Measurements from ENCODE around the gene ARHGAP6. TPM values are rescaled to one million over a fixed set of nuclear protein-coding genes. Genes with fewer than 3 reads are reported as not detected.

ARHGAP6 gene
- total RNA-seq, 1 donor from 2014 or later = 1.2 TPM

DNA sequence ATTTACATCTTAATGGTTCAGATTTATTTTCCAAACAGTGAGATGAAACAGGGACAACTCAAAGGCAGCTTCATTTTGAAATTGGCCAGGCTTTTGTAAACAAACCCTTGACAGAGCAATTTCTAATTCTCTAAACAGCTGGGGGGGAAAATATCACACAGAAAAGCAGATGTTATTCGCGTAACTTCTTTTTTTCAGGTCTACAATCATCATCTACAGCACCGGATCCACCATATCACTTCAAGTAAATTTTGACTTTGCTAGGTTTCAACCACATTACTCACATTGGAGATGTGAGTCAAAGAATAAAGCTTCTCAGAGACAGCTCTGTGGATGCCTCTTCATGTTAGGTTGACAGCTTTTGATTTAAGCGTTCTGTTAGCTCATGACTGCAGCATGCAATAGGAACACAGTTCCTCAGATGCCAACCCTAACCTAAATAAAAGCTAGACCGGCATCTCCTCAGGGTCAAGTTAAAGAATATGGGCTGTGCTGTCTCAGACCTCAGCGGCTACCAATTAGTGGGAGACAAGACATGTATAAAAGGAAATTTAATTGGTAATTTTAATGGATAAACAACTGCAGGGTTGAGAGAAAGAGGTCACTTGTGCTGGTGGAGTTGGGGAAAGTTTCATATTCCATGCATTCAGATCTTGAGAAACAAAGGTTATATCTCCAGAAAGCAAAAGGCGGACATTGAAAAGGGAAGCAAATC is 345.8 kb downstream of the ARHGAP6 start:
- H3K36me3 Mint-ChIP-seq = no peaks in the 10 kb centered on the region
- Histone ChIP-seq H4K20me1 (ENCODE audit: low read depth) (no peaks in the 10 kb centered on the region), H3K9me3 (ENCODE audit: low read depth) (no peaks in the 10 kb centered on the region), H3F3A (ENCODE audit: low read depth) (no peaks in the 10 kb centered on the region), H3K9ac (no peak overlapping the region), H3K4me3 (no peak overlapping the region), H3K36me3 (no peaks in the 10 kb centered on the region), H3K4me1 (no peaks in the 10 kb centered on the region), H3K27me3 (no peaks in the 10 kb centered on the region), H3K79me2 (ENCODE audit: low read depth) (no peaks in the 10 kb centered on the region), H3K4me2 (no peak overlapping the region), H3K27ac (no peak overlapping the region), H2AFZ (replicated peaks) (no peak overlapping the region)
- TF ChIP-seq EZH2 (IDR thresholded peaks at IDR 0.05) (no peak), EZH2phosphoT487 (IDR thresholded peaks at IDR 0.05) (no peak)
- TF ChIP-seq, protein P1, sequence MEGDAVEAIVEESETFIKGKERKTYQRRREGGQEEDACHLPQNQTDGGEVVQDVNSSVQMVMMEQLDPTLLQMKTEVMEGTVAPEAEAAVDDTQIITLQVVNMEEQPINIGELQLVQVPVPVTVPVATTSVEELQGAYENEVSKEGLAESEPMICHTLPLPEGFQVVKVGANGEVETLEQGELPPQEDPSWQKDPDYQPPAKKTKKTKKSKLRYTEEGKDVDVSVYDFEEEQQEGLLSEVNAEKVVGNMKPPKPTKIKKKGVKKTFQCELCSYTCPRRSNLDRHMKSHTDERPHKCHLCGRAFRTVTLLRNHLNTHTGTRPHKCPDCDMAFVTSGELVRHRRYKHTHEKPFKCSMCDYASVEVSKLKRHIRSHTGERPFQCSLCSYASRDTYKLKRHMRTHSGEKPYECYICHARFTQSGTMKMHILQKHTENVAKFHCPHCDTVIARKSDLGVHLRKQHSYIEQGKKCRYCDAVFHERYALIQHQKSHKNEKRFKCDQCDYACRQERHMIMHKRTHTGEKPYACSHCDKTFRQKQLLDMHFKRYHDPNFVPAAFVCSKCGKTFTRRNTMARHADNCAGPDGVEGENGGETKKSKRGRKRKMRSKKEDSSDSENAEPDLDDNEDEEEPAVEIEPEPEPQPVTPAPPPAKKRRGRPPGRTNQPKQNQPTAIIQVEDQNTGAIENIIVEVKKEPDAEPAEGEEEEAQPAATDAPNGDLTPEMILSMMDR (IDR thresholded peaks at IDR 0.05) = no peak
- H3K4me3 Mint-ChIP-seq = no peak overlapping the region
- no peaks in the 10 kb centered on the region for H3K27me3 Mint-ChIP-seq (ENCODE audit: insufficient read depth, low read depth)
- peaks cover 3% of the 10 kb centered on the region for H3K9me3 Mint-ChIP-seq
- H3K4me1 Mint-ChIP-seq = no peaks in the 10 kb centered on the region
- no peak overlapping the region for H3K27ac Mint-ChIP-seq
- DNase-seq (ENCODE audit: low spot score) = no peak

DNA sequence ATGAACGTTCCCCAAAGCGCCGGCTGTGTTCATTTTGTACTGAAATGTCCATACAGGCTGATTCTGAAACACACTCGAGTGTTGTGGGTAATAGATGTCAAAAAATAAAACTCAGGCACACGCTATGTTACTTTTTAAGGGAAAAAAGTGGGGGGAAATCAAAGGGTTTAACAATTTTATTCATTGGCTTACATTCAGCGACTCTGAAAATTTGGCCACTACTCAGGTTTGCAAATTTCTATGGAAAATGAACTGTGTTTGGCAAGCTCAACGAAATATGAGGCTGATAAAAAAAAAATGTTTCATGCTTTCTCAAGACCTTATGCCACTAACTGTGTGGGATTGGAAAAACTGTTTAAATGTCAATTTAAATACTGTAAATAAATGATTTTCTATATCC is 354.0 kb downstream of the ARHGAP6 start:
- TF ChIP-seq EZH2phosphoT487 (IDR thresholded peaks at IDR 0.05) = no peak
- TF ChIP-seq EZH2 (IDR thresholded peaks at IDR 0.05) = no peak
- Histone ChIP-seq H3K9ac (no peak overlapping the region), H3K4me1 (no peaks in the 10 kb centered on the region), H3F3A (ENCODE audit: low read depth) (no peaks in the 10 kb centered on the region), H4K20me1 (ENCODE audit: low read depth) (no peaks in the 10 kb centered on the region), H3K36me3 (no peaks in the 10 kb centered on the region), H3K9me3 (ENCODE audit: low read depth) (no peaks in the 10 kb centered on the region), H3K27ac (no peak overlapping the region), H3K4me3 (no peak overlapping the region), H3K4me2 (no peak overlapping the region), H3K79me2 (ENCODE audit: low read depth) (no peaks in the 10 kb centered on the region), H3K27me3 (no peaks in the 10 kb centered on the region), H2AFZ (replicated peaks) (no peak overlapping the region)
- H3K9me3 Mint-ChIP-seq = no peaks in the 10 kb centered on the region
- no peak overlapping the region for H3K27ac Mint-ChIP-seq
- no peak overlapping the region for H3K4me3 Mint-ChIP-seq
- DNase-seq (ENCODE audit: low spot score) = no peak
- H3K4me1 Mint-ChIP-seq = no peaks in the 10 kb centered on the region
- no peaks in the 10 kb centered on the region for H3K27me3 Mint-ChIP-seq (ENCODE audit: insufficient read depth, low read depth)
- H3K36me3 Mint-ChIP-seq = no peaks in the 10 kb centered on the region

GRCh38 chrX:11309220-11309619 is 356.5 kb downstream of the ARHGAP6 start:
- no peak overlapping the region for H3K27ac Mint-ChIP-seq
- H3K79me2 ChIP-seq (ENCODE audit: low read depth) = no peaks in the 10 kb centered on the region
- DNase-seq (ENCODE audit: low spot score) = peak; percentile 3
- no peak overlapping the region for H2AFZ ChIP-seq (replicated peaks)
- no peaks in the 10 kb centered on the region for H3K36me3 ChIP-seq
- H3K27me3 Mint-ChIP-seq (ENCODE audit: insufficient read depth, low read depth) = no peaks in the 10 kb centered on the region
- H3K4me1 Mint-ChIP-seq = peaks cover 4% of the 10 kb centered on the region
- H3K4me3 Mint-ChIP-seq = no peak overlapping the region
- peaks cover 2% of the 10 kb centered on the region for H3K9me3 Mint-ChIP-seq
- H3K4me1 ChIP-seq = no peaks in the 10 kb centered on the region
- H4K20me1 ChIP-seq (ENCODE audit: low read depth) = no peaks in the 10 kb centered on the region
- no peak overlapping the region for H3K4me2 ChIP-seq
- H3F3A ChIP-seq (ENCODE audit: low read depth) = no peaks in the 10 kb centered on the region
- no peaks in the 10 kb centered on the region for H3K9me3 ChIP-seq (ENCODE audit: low read depth)
- no peaks in the 10 kb centered on the region for H3K36me3 Mint-ChIP-seq
- no peak overlapping the region for H3K9ac ChIP-seq
- no peak overlapping the region for H3K4me3 ChIP-seq
- no peaks in the 10 kb centered on the region for H3K27me3 ChIP-seq
- TF ChIP-seq EZH2phosphoT487 (IDR thresholded peaks at IDR 0.05) (no peak), EZH2 (IDR thresholded peaks at IDR 0.05) (no peak)
- TF ChIP-seq, protein P1 (IDR thresholded peaks at IDR 0.05) = no peak
- no peak overlapping the region for H3K27ac ChIP-seq

DNA sequence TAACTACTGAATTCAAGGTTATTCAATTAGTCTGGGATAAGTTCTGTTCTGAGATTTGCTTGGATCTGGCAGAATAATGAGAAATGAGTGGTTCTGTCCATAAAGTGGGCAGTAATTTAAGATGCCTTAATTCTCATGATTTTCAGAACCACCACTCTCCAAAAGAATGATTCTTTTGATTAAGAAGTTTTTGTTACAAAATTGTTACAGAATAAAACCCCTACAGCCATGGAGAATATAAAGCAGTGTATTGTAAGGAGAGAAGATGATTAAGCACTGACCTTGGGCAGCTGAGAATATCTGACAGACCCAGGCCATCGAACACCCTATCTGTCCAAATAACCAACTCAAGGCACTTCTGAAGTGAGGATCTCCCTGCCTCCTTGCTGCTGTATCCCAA is 360.1 kb downstream of the ARHGAP6 start:
- H3K27me3 ChIP-seq = no peaks in the 10 kb centered on the region
- H2AFZ ChIP-seq (replicated peaks) = no peak overlapping the region
- H3K27ac ChIP-seq = no peak overlapping the region
- H3F3A ChIP-seq (ENCODE audit: low read depth) = no peaks in the 10 kb centered on the region
- no peaks in the 10 kb centered on the region for H3K4me1 ChIP-seq
- H3K4me3 ChIP-seq = no peak overlapping the region
- TF ChIP-seq EZH2 (IDR thresholded peaks at IDR 0.05) (no peak), EZH2phosphoT487 (IDR thresholded peaks at IDR 0.05) (no peak)
- TF ChIP-seq, protein P1 (IDR thresholded peaks at IDR 0.05) = no peak
- Mint-ChIP-seq H3K27ac (no peak overlapping the region), H3K36me3 (no peaks in the 10 kb centered on the region), H3K4me3 (no peak overlapping the region), H3K4me1 (peaks cover 4% of the 10 kb centered on the region), H3K27me3 (ENCODE audit: insufficient read depth, low read depth) (no peaks in the 10 kb centered on the region), H3K9me3 (peaks cover 2% of the 10 kb centered on the region)
- H3K9me3 ChIP-seq (ENCODE audit: low read depth) = no peaks in the 10 kb centered on the region
- no peak overlapping the region for H3K9ac ChIP-seq
- H3K4me2 ChIP-seq = no peak overlapping the region
- H3K36me3 ChIP-seq = no peaks in the 10 kb centered on the region
- H4K20me1 ChIP-seq (ENCODE audit: low read depth) = no peaks in the 10 kb centered on the region
- no peak for DNase-seq (ENCODE audit: low spot score)
- H3K79me2 ChIP-seq (ENCODE audit: low read depth) = no peaks in the 10 kb centered on the region

All from neural progenitor cell (in vitro differentiated cells).